Measurements from ENCODE around the gene GIMAP5. TPM values are rescaled to one million over a fixed set of nuclear protein-coding genes. Genes with fewer than 3 reads are reported as not detected.
"Not testable (repeated sequence)": the region's sequence is repeated elsewhere in the genome, so short reads cannot be mapped to it uniquely, and the experiment has no call there.

Gene GIMAP5
- total and polyA plus RNA-seq, 2 experiments from 2014 or later = 0.22 to 0.45 TPM

GRCh38 chr7:150759479-150759878 lies 22.3 kb downstream of the GIMAP5 start:
- Histone ChIP-seq H3K27ac (no peak overlapping the region), H3K4me3 (no peak overlapping the region), H3K36me3 (no peaks in the 10 kb centered on the region), H3K4me1 (ENCODE audit: low read depth) (no peaks in the 10 kb centered on the region), H3K9me3 (ENCODE audit: low read depth) (no peaks in the 10 kb centered on the region), H3K27me3 (no peaks in the 10 kb centered on the region)
- no peak for TF ChIP-seq CTCF (IDR thresholded peaks at IDR 0.05; ENCODE audit: low read depth, low read length)
- DNase-seq (ENCODE audit: low read depth in 1 of 2, low spot score in 1 of 2) = no peak

- Histone ChIP-seq H3K36me3 (no peaks in the 10 kb centered on the region), H3K27ac (no peak overlapping the region), H3K4me3 (no peak overlapping the region), H3K9me3 (ENCODE audit: low read depth) (no peaks in the 10 kb centered on the region), H3K27me3 (peaks cover 2% of the 10 kb centered on the region), H3K4me1 (ENCODE audit: low read depth) (no peaks in the 10 kb centered on the region)
- TF ChIP-seq CTCF (IDR thresholded peaks at IDR 0.05; ENCODE audit: low read depth, low read length) = no peak
- DNase-seq (ENCODE audit: low read depth in 1 of 2, low spot score in 1 of 2) = no peak
Observed at GRCh38 chr7:150766334-150766709, 29.1 kb downstream of the GIMAP5 start.

GRCh38 chr7:150769768-150770167 lies 32.5 kb downstream of the GIMAP5 start:
- Histone ChIP-seq H3K27ac (no peak overlapping the region), H3K9me3 (ENCODE audit: low read depth) (no peaks in the 10 kb centered on the region)
- no peak for DNase-seq (ENCODE audit: low read depth in 1 of 2, low spot score in 1 of 2)

GRCh38 chr7:150774131-150774530 lies 36.9 kb downstream of the GIMAP5 start:
- DNase-seq (ENCODE audit: low read depth in 1 of 2, low spot score in 1 of 2); H3K9me3 ChIP-seq (ENCODE audit: low read depth); H3K4me3 ChIP-seq; H3K36me3 ChIP-seq; H3K4me1 ChIP-seq (ENCODE audit: low read depth); H3K27me3 ChIP-seq; H3K27ac ChIP-seq: not testable (repeated sequence)

More at GRCh38 chr7:150769768-150770167, 32.5 kb downstream of the GIMAP5 start:
- H3K4me3 ChIP-seq = no peak overlapping the region
- H3K4me1 ChIP-seq (ENCODE audit: low read depth) = no peaks in the 10 kb centered on the region
- H3K36me3 ChIP-seq = no peaks in the 10 kb centered on the region
- TF ChIP-seq CTCF (IDR thresholded peaks at IDR 0.05; ENCODE audit: low read depth, low read length) = no peak
- H3K27me3 ChIP-seq = peaks cover 2% of the 10 kb centered on the region

- Histone ChIP-seq H3K4me1 (ENCODE audit: low read depth) (no peaks in the 10 kb centered on the region), H3K9me3 (ENCODE audit: low read depth) (no peaks in the 10 kb centered on the region), H3K27me3 (peaks cover 3% of the 10 kb centered on the region)
Observed at GRCh38 chr7:150778014-150778737, 41.0 kb downstream of the GIMAP5 start.

More at GRCh38 chr7:150778014-150778737, 41.0 kb downstream of the GIMAP5 start:
- Histone ChIP-seq H3K27ac (no peak overlapping the region), H3K4me3 (no peak overlapping the region), H3K36me3 (no peaks in the 10 kb centered on the region)
- no peak for TF ChIP-seq CTCF (IDR thresholded peaks at IDR 0.05; ENCODE audit: low read depth, low read length)
- no peak for DNase-seq (ENCODE audit: low read depth in 1 of 2, low spot score in 1 of 2)
